ENCODE data around the gene ROBO1.
A peak's percentile ranks its signal among the peaks of the same experiment; 100 is the strongest.
"Not testable (repeated sequence)": the region's sequence is repeated elsewhere in the genome, so short reads cannot be mapped to it uniquely, and the experiment has no call there.

The ROBO1 gene

DNA sequence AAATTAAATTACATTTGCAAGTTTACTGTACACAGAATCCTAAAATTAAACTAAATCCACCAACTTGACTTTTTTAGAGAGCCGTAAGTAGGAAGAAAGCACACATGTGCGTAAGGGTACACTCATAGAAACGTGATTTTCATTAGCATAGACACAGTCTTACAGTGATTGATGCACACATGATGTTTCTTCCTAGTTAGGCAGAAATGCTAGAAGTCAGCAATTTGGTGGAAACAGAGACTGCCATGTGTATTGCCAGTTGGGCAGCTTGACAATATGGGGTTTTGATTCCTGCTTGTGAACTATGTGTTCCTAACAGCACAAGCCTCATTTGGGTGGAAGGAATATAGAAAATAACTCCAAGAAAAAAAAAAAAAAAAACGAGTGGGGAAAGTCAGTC, 878.5 kb downstream of the ROBO1 start:
- TF ChIP-seq, protein P1, sequence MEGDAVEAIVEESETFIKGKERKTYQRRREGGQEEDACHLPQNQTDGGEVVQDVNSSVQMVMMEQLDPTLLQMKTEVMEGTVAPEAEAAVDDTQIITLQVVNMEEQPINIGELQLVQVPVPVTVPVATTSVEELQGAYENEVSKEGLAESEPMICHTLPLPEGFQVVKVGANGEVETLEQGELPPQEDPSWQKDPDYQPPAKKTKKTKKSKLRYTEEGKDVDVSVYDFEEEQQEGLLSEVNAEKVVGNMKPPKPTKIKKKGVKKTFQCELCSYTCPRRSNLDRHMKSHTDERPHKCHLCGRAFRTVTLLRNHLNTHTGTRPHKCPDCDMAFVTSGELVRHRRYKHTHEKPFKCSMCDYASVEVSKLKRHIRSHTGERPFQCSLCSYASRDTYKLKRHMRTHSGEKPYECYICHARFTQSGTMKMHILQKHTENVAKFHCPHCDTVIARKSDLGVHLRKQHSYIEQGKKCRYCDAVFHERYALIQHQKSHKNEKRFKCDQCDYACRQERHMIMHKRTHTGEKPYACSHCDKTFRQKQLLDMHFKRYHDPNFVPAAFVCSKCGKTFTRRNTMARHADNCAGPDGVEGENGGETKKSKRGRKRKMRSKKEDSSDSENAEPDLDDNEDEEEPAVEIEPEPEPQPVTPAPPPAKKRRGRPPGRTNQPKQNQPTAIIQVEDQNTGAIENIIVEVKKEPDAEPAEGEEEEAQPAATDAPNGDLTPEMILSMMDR (conservative IDR thresholded peaks at IDR 0.05; ENCODE audit: low read depth), result no peak
- CTCF ChIA-PET, result no interaction called here
- no peak overlapping the region for H3K27ac ChIP-seq
- POLR2A ChIA-PET (ENCODE audit: low non-redundant PET), result no interaction called here
- DNase-seq (ENCODE audit: low spot score), result no peak

DNA sequence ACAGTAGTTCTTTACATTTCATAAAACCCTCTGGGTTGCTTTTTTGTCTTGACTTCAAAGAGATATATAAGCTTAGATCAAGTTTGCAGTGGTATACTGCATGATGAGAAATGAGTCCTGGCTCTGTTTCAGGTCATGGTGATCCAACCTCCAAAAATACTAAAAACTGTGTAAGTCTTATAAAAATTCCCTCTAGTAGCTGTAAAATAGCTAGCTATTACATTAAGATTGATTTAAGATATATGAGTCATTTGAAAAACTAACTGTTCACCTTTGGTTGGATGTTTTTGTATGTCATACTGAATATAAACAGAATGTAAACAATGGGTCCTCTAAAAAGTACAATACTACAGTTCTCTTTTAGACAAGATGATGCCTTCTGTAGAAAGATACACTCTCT, 879.2 kb downstream of the ROBO1 start:
- TF ChIP-seq, protein P1 (conservative IDR thresholded peaks at IDR 0.05; ENCODE audit: low read depth), result no peak
- ChIA-PET CTCF (no interaction called here), POLR2A (ENCODE audit: low non-redundant PET) (no interaction called here)
- H3K27ac ChIP-seq, result no peak overlapping the region
- DNase-seq (ENCODE audit: low spot score), result no peak

DNA sequence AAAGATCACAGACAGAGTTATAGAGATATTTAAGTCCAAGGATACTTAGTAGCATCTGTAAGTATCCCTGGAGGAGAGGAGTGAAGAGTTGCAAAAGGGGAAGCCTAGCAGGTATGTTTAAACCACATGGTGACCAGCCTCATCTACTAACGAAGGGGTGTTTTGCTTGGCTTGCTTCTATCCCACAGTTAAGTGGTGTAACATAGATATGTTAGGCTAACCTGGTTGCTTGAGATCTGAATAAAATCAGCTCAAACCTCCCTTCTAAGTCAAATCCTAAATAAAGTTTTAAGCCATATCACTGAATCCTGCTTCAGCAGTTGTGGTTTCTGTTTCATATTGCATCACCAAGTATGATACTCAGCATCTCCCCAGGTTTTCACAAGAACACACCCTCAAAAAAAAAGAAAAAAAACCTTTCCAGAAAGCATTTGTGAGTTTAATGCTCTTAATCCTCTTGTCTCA, 880.2 kb downstream of the ROBO1 start:
- POLR2A ChIA-PET (ENCODE audit: low non-redundant PET), result no interaction called here
- CTCF ChIA-PET, result no interaction called here
- TF ChIP-seq, protein P1 (conservative IDR thresholded peaks at IDR 0.05; ENCODE audit: low read depth), result no peak
- no peak overlapping the region for H3K27ac ChIP-seq
- DNase-seq (ENCODE audit: low spot score), result no peak

DNA sequence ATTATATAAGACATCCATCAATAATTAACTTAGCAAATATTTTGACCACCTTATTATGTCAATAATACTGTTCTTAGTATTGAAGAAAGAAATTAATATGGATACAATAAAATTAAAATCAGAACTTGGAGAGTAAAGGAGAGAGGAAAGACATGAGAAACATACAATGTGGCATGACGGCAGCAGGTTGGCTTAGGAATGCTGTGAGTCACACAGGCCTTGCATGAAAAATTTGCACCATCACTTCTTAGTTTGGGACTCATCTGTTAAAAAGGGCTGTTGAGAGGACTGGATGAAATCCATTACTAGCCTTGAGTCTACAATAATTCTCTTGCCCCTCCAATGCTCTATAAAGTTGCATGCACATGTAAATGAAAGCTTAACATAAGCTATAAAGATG, 880.8 kb downstream of the ROBO1 start:
- peak; percentile 20 for DNase-seq (ENCODE audit: low spot score)
- ChIA-PET CTCF (interaction anchor here (0.6 kb wide), 1 partner anchor 16 kb away, joined by 4 read pairs; no protein-coding TSS in a partner anchor), POLR2A (ENCODE audit: low non-redundant PET) (no interaction called here)
- no peak overlapping the region for H3K27ac ChIP-seq
- TF ChIP-seq, protein P1 (conservative IDR thresholded peaks at IDR 0.05; ENCODE audit: low read depth), result no peak

DNA sequence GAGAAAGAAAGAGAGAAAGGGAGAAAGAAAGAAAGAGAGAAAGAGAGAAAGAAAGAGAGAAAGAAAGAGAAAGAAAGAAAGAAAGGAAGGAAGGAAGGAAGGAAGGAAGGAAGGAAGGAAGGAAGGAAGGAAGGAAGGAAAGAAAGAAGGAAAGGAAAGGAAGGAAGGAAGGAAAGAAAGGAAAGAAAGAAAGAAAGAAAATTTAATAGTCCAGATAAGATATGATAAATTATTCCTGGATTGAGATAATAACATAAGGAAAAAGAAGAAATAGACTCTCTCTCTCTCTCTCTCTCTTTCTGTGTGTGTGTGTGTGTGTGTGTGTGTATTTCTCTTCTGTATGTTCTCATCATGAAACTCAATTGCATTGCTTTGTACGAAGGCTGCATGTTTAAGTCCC, 883.2 kb downstream of the ROBO1 start:
- POLR2A ChIA-PET (ENCODE audit: low non-redundant PET); DNase-seq (ENCODE audit: low spot score); CTCF ChIA-PET; H3K27ac ChIP-seq: not testable (repeated sequence)

DNA sequence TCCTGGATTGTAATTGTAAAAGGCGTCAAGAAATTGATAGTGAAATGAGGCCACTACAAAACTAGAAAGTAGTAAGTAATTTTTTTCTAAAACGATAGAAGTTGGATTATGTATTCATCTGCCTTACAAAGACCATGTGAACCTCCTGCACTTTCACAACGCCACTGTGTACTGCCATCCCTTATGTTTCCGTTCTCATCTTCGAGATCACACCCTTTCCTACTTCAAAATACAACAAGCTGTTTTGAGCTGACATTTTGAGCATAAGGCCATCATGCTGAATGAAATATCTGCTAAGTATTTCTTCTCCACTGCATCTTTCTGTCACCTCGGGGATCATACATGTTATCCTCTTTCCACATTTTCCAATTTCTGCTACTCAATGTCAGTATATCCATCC, 885.5 kb downstream of the ROBO1 start:
- POLR2A ChIA-PET (ENCODE audit: low non-redundant PET), result no interaction called here

DNA sequence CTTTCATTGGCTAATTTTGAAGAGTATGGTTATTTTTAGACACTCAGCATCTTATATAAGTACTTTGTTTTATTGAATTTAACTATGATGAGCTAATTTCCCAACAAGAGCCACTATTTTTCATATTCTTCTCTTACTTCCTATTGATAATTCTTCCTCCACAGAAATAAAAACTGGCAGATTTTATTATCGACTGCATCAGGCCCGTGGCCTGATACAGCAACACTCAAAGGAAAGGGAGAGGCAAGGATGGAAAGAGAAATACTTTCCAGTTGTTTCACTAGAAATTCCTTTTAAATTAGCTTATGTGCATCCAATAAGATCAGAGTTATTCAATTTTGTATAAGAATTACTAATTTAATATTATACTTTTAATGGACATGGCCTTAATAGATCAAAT, 886.3 kb downstream of the ROBO1 start:
- no peak overlapping the region for H3K27ac ChIP-seq
- no peak for DNase-seq (ENCODE audit: low spot score)
- POLR2A ChIA-PET (ENCODE audit: low non-redundant PET), result no interaction called here
- CTCF ChIA-PET, result no interaction called here
- TF ChIP-seq, protein P1 (conservative IDR thresholded peaks at IDR 0.05; ENCODE audit: low read depth), result no peak

More for the DNA sequence above, 885.5 kb downstream of the ROBO1 start:
- CTCF ChIA-PET, result interaction anchor here (0.6 kb wide), 1 partner anchor 360 kb away, joined by 5 read pairs; no protein-coding TSS in a partner anchor
- no peak for DNase-seq (ENCODE audit: low spot score)
- H3K27ac ChIP-seq, result no peak overlapping the region
- TF ChIP-seq, protein P1 (conservative IDR thresholded peaks at IDR 0.05; ENCODE audit: low read depth), result no peak

Data from RWPE1 (cell line).